Activated naive CD8-positive, alpha-beta T cell treated with anti-CD3 and anti-CD28 coated beads, Interleukin-2, amount 50 U/mL, for 24 hours (primary cell): Measurements from ENCODE around the gene HOXC10.

Source experiments
- ATAC-seq: fragments of 150-1000 bp; cut with Tn5 transposase; one replicate; pipeline ENCODE4 v1.10.0; 2021
- DNase-seq: peaks from one replicate; pipeline ENCODE4 v3.0.0; 2021
- H3K27ac Mint-ChIP-seq: one replicate; pipeline ENCODE4 v1.8.0; 2021; ENCODE audit warnings: mild to moderate bottlenecking, mixed read lengths
- H3K27me3 Mint-ChIP-seq: one replicate; pipeline ENCODE4 v1.8.0; 2021; ENCODE audit warnings: mixed read lengths
- H3K36me3 Mint-ChIP-seq: one replicate; pipeline ENCODE4 v1.8.0; 2021; ENCODE audit warnings: low read depth, mixed read lengths
- H3K4me1 Mint-ChIP-seq: one replicate; pipeline ENCODE4 v1.8.0; 2021; ENCODE audit warnings: mixed read lengths
- H3K4me3 Mint-ChIP-seq: one replicate; pipeline ENCODE4 v1.8.0; 2021; ENCODE audit warnings: mild to moderate bottlenecking, moderate library complexity, mixed read lengths
- H3K9me3 Mint-ChIP-seq: one replicate; pipeline ENCODE4 v1.8.0; 2021; ENCODE audit warnings: mixed read lengths

The HOXC10 gene

DNA sequence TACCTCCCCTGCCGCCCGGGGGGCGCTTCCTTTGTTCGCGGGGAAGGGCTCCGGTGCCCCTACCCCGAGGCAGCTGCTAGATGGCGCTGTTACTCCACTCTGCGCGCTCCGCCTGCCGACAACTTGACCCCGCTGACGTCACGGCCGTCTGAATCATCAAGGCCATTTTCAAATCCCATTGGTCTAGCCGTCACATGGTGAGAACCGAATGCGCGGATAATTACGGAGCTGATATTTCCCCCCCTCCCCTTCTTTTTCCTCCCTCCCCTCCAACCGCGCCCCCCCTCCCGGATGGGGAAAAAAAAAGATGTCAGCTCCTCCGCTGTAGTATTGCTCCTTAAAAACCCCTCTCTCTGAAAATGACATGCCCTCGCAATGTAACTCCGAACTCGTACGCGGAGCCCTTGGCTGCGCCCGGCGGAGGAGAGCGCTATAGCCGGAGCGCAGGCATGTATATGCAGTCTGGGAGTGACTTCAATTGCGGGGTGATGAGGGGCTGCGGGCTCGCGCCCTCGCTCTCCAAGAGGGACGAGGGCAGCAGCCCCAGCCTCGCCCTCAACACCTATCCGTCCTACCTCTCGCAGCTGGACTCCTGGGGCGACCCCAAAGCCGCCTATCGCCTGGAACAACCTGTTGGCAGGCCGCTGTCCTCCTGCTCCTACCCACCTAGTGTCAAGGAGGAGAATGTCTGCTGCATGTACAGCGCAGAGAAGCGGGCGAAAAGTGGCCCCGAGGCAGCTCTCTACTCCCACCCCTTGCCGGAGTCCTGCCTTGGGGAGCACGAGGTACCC, at the start of gene HOXC10:
HOXC10 (plus strand) TSS at position 246 of the 791 bp plus-strand sequence; CDS start at position 360, 114 bp downstream.
- peak within 1 kb of the TSS; percentile 29 for H3K4me3 Mint-ChIP-seq
- peaks cover 90% of the 10 kb centered on the region for H3K27me3 Mint-ChIP-seq
- H3K36me3 Mint-ChIP-seq = no peaks in the 10 kb centered on the region
- H3K4me1 Mint-ChIP-seq = peaks cover 30% of the 10 kb centered on the region
- ATAC-seq = peak; percentile 68
- H3K27ac Mint-ChIP-seq = peak within 1 kb of the TSS; percentile 76
- H3K9me3 Mint-ChIP-seq = no peaks in the 10 kb centered on the region
- peak; percentile 89 for DNase-seq

DNA sequence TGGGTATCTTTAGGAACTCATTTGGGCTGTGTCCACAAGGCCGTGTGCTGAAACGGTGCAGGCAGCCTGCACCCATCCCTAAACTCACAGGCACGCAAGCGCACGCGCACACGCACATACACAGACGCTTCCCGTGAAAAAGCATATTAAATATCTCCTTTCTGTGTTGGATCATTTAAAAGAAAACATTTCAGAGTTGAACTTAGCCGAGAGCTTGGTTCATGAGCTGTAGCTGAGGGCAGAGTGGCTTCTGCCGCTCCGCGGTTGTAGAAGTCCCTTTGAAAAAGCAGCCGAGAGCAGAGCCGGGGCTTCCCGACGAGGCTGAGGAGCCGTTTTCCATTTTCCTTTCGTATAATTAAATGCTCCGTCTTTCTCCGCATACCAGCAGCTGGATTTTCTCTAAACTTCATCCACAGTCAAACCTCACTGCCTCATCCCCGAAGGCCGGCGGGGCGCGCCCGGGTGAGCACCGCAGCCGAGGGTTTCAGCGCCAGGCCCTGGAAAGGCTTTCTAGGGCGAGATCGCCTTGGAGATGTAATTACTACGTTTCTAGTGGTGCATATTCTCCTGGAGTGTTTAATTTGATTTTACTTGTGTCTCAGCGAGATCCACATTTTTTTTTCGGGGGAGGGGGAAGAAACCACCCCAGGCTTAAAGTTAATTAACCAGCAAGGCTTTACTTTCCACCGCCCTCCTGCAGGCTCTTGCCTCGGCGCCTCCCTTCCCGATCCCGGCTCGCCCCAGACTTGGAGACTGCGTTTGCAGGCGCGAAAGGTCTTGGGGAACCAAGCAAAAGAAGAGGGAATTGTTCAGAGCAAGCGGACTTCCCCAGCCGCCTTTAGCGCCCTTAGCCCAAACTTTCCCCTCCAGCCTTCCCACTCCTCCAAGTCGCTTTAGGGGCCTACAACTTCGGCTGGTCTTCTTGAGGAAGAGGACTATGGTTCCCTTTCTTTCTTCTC, 49.3 kb upstream of the HOXC10 start:
- Mint-ChIP-seq H3K4me3 (peak overlapping the region; percentile 17), H3K4me1 (peaks cover 7% of the 10 kb centered on the region), H3K27ac (no peak overlapping the region), H3K36me3 (no peaks in the 10 kb centered on the region), H3K27me3 (peaks cover 89% of the 10 kb centered on the region), H3K9me3 (no peaks in the 10 kb centered on the region)
- ATAC-seq (no peak), DNase-seq (no peak)

DNA sequence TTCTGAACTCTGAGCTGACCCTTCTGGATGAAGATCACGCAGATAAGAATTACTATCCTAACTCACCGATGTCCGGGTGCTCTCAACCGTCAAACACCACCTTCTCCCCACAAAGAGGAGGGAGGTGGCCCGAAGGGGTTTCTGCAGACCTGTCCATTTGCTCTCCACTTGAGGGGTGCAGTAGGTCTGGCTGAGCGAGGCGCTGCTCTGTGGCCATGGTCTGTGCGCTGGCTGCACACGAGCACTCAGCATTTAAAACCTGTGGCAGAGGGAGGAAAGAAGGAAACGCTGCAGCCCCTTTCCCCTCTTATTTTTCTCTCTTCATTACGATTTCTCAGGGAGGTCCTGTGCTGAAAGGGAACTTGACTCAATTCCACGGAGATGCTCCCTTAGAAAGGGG, 47.8 kb upstream of the HOXC10 start:
- Mint-ChIP-seq H3K4me3 (no peak overlapping the region), H3K27me3 (peaks cover 89% of the 10 kb centered on the region), H3K27ac (no peak overlapping the region), H3K4me1 (peaks cover 7% of the 10 kb centered on the region), H3K9me3 (no peaks in the 10 kb centered on the region), H3K36me3 (no peaks in the 10 kb centered on the region)
- ATAC-seq (no peak), DNase-seq (no peak)

GRCh38 chr12:53937596-53938325, 47.2 kb upstream of the HOXC10 start:
- ATAC-seq = no peak
- DNase-seq = no peak
- H3K4me1 Mint-ChIP-seq = peaks cover 7% of the 10 kb centered on the region
- H3K36me3 Mint-ChIP-seq = no peaks in the 10 kb centered on the region
- no peaks in the 10 kb centered on the region for H3K9me3 Mint-ChIP-seq
- no peak overlapping the region for H3K4me3 Mint-ChIP-seq
- H3K27me3 Mint-ChIP-seq = peaks cover 89% of the 10 kb centered on the region
- H3K27ac Mint-ChIP-seq = no peak overlapping the region

- Mint-ChIP-seq H3K27me3 (peaks cover 88% of the 10 kb centered on the region), H3K27ac (no peak within 1 kb of the TSS), H3K4me3 (no peak within 1 kb of the TSS), H3K36me3 (no peaks in the 10 kb centered on the region), H3K9me3 (no peaks in the 10 kb centered on the region), H3K4me1 (peaks cover 7% of the 10 kb centered on the region)
- peak; percentile 32 for DNase-seq
- no peak for ATAC-seq
Measured at GRCh38 chr12:53938326-53939140, 46.4 kb upstream of the HOXC10 start, which contains the start of gene HOXC13. TSS of gene HOXC13 (plus strand) at chr12:53938831. CDS start at chr12:53938907, 76 bp downstream.

GRCh38 chr12:53939141-53940108, 45.5 kb upstream of the HOXC10 start:
- peaks cover 7% of the 10 kb centered on the region for H3K4me1 Mint-ChIP-seq
- H3K36me3 Mint-ChIP-seq = no peaks in the 10 kb centered on the region
- no peaks in the 10 kb centered on the region for H3K9me3 Mint-ChIP-seq
- DNase-seq (no peak), ATAC-seq (no peak)
- H3K27me3 Mint-ChIP-seq = peaks cover 88% of the 10 kb centered on the region
- H3K27ac Mint-ChIP-seq = no peak overlapping the region
- H3K4me3 Mint-ChIP-seq = no peak overlapping the region

- Mint-ChIP-seq H3K9me3 (no peaks in the 10 kb centered on the region), H3K27ac (no peak overlapping the region), H3K4me1 (peaks cover 1% of the 10 kb centered on the region), H3K27me3 (peaks cover 88% of the 10 kb centered on the region), H3K36me3 (no peaks in the 10 kb centered on the region), H3K4me3 (no peak overlapping the region)
- ATAC-seq = no peak
- DNase-seq = no peak
Measured at GRCh38 chr12:53940443-53941014, 44.4 kb upstream of the HOXC10 start.

GRCh38 chr12:53941187-53941586, 43.8 kb upstream of the HOXC10 start:
- Mint-ChIP-seq H3K27ac (no peak overlapping the region), H3K27me3 (peaks cover 88% of the 10 kb centered on the region), H3K4me3 (no peak overlapping the region), H3K9me3 (no peaks in the 10 kb centered on the region), H3K4me1 (peaks cover under 1% of the 10 kb centered on the region), H3K36me3 (no peaks in the 10 kb centered on the region)
- DNase-seq (no peak), ATAC-seq (no peak)

GRCh38 chr12:53941750-53942149, 43.2 kb upstream of the HOXC10 start:
- Mint-ChIP-seq H3K36me3 (no peaks in the 10 kb centered on the region), H3K9me3 (no peaks in the 10 kb centered on the region), H3K27me3 (peaks cover 89% of the 10 kb centered on the region), H3K27ac (no peak overlapping the region), H3K4me1 (no peaks in the 10 kb centered on the region), H3K4me3 (no peak overlapping the region)
- no peak for DNase-seq
- ATAC-seq = no peak

DNA sequence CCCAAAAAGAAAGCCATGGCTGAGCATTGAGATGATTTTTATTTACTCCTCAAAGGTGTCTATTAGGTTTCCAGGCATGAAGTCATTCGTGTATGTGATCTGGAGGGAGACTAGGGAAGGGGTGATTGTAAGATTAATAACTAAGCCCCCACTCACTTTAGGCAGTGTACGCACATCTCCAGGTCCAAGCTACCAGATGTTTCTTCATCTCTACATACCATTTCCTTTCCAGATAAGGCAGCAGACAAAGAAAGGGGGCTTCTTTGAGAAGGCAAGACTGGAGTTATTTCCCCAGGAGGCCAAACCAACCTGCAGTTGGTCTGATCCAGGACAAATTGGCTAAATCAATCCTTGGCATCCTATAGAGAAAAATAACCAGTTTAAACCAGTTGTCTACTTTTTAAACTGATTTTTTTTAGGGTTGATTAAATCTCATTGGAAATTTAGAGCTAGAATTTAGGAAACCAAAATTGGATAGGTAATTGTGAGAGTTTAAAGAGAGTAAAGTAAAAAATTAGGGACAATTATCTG, 42.4 kb upstream of the HOXC10 start:
- no peaks in the 10 kb centered on the region for H3K36me3 Mint-ChIP-seq
- peaks cover 88% of the 10 kb centered on the region for H3K27me3 Mint-ChIP-seq
- H3K9me3 Mint-ChIP-seq = no peaks in the 10 kb centered on the region
- no peak overlapping the region for H3K4me3 Mint-ChIP-seq
- no peak for DNase-seq
- H3K27ac Mint-ChIP-seq = no peak overlapping the region
- H3K4me1 Mint-ChIP-seq = no peaks in the 10 kb centered on the region
- ATAC-seq = no peak

- Mint-ChIP-seq H3K4me1 (no peaks in the 10 kb centered on the region), H3K4me3 (no peak overlapping the region), H3K27ac (no peak overlapping the region), H3K9me3 (no peaks in the 10 kb centered on the region), H3K27me3 (peaks cover 90% of the 10 kb centered on the region), H3K36me3 (no peaks in the 10 kb centered on the region)
- ATAC-seq = no peak
- DNase-seq = no peak
Measured at GRCh38 chr12:53944209-53944608, 40.7 kb upstream of the HOXC10 start.
